GM18861 (cell line): ENCODE measurements around the gene TMOD2.

ENCODE experiments used
- ATAC-seq: cut with Tn5 transposase; IDR thresholded peaks from one replicate; pipeline ENCODE4 v1.9.1; 2021; ENCODE audit not compliant: unreplicated experiment

The TMOD2 gene

GRCh38 chr15:51735228-51736010, 16.0 kb upstream of the TMOD2 start:
- ATAC-seq = no peak

DNA sequence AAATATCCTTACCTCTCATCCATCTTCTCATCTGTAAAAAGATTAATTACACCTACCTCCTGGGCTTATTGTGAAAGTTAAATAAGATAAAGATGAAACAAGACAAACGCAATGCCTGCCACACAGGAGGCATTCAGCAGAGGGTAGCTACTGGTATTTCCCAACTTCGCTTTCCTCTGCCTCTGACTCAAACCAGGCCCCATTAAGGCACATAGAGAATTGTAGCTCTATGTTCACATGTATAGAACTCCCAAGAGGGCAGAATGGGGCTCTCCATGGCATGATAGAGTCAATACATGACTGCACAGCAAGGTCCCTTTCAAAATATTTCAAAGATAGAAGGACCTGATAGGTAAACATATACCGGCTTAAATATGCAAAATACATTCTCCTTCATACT, 15.3 kb upstream of the TMOD2 start:
- peak; percentile 26 for ATAC-seq

- ATAC-seq = peak; percentile 8
These were observed 14.5 kb upstream of the TMOD2 start for GRCh38 chr15:51736751-51737521.

GRCh38 chr15:51737522-51738305, 13.7 kb upstream of the TMOD2 start, which contains the start of gene LYSMD2:
Gene LYSMD2, minus strand, starts transcription at chr15:51737655. Its CDS starts 33 bp downstream, at chr15:51737622.
- ATAC-seq = peak; percentile 27

DNA sequence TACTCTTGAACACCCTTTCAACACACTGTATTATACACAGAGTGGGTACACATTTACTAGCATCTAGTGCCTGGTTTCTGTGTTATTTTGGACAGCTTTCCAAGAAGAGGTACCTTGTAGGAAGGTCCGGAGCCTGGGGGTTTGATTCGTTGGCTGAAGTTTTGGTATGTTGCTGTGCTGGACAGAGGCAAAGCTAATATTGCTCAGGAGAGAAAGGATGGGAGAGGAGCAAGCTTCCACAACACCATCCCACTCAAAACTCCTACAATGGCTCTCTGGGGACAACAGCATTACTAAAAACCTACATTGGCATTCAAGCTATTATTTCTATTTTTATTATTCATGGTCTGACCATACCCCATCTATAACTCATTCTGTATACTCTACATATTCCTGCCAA, 12.8 kb upstream of the TMOD2 start:
- no peak for ATAC-seq

GRCh38 chr15:51739061-51739712, 12.2 kb upstream of the TMOD2 start:
- no peak for ATAC-seq

GRCh38 chr15:51749307-51749706, 2.1 kb upstream of the TMOD2 start:
- no peak for ATAC-seq

- ATAC-seq = no peak
These were observed 1.2 kb upstream of the TMOD2 start for GRCh38 chr15:51750186-51750585.

GRCh38 chr15:51751697-51752683, 593 bp downstream of the TMOD2 start:
- peak; percentile 26 for ATAC-seq

- ATAC-seq = no peak
These were observed 1.5 kb downstream of the TMOD2 start for GRCh38 chr15:51752888-51753287.

DNA sequence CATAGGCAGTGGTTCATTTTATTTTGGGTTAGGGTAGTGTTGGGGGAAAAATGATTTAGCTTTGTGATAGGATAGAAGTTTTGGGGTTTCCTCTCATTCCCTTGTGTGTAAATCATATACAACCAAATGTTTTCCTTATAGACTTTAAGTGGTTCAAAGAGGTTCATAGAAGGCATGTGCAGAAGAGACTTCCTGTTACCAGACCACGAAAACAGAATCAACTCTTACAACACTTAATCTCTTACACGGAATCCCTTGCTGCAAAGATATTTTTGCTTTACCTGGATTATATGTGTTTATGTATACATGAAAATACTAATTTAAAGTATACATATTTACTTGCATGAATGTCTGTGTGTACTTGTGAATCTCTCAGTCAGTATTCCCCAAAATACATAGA, 2.9 kb downstream of the TMOD2 start:
- ATAC-seq = no peak

DNA sequence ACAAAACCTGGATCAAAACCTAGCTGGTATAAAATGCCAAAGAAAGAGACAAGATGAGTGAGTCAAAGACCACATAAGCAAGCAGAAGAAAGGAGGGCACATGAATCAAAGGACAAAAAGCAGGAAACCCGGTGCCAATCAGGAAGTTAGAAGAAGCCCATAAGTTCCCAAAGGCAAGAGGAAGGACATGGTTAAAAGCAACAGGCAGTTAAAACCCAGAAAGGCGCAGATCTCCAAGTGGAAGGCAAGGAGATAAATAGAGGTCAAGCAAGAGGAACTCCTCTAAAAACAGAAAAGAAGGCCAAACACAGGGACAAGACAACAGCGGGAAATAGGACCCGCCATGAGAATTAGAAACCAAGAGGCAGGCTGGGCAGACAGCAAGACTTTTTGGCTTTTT, 4.4 kb downstream of the TMOD2 start:
- no peak for ATAC-seq

GRCh38 chr15:51756482-51756881, 5.1 kb downstream of the TMOD2 start:
- ATAC-seq = no peak

DNA sequence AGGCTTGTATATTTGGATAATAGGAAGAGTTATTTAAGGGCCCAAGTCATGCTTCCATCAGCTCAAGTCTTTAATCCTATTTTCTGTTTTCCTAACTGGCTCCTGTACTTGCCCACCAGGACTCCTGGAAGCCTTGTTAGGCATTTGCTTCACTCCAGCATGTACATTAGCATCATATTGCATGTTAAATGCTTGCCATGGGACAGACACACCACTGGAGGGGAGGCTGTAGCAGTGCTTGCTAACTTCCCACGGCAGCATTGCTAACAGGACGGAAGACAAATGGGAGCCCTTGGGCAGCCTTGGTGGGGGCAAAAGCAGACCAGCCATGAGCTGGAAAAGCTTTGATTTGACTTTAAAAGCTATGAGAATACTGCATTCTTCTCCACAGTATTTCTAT, 6.1 kb downstream of the TMOD2 start:
- no peak for ATAC-seq

DNA sequence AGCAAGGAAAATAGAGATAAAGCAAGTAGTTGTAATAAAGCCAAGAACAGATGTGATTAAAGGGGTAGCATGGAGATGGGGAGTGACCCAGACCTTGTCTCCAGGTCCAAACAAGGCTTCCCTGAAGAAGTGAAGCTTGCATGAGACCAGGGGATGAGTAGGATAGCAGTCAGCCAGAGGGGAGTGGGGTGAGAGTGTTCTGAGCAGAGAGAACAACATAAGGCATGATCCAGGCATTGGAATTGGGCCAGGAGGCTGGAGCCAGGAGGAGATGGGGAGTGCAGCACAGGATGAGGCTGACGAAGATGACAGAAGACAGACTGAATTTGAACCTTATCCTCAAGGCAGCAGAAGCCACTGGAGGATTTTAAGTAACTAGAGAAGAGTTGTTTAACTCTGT, 7.2 kb downstream of the TMOD2 start:
- ATAC-seq = no peak

DNA sequence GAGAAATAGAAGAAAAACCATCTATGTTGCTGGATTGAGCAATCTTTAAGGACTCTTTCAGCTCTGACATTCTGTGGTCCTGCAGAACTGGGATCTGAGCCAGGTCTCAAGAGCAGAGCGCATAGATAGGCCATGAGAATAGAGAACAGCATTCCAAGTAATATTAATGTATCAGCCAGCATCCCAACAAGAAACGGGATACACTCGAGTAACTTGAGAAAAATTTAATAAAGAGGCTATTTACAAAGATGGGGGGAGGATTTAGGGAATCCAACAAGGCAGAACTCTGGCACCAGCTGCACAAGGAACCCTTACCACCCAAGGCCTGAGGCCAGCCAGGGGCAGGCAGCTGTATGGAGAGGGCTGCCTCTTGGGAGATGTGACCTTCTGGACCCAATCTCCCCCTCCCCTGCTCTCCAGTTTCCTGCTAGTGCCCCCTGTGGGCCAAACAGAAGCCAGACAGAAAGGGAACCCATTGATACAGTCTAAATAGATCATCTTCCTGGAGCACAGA, 8.2 kb downstream of the TMOD2 start:
- no peak for ATAC-seq

DNA sequence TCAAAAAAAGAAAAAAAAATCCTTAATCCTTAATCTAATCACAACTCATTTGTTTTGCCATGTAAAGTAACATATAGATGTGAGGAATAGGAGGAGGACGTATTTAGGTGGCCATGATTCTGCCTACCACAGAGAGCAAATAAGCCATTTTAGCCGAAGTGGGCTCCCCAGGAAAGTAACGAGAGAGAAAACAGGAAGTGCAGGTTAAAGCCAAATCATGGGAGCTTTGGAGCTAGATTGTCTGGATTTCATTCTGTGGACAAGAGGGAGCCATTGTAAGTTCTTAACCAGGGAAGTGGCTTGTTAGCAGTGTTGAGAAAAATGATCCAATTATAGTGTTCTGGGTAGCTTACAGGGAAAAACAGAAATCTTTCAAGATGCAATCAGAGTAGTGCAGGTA, 9.4 kb downstream of the TMOD2 start:
- no peak for ATAC-seq

GRCh38 chr15:51765751-51766150, 14.4 kb downstream of the TMOD2 start:
- ATAC-seq = no peak

GRCh38 chr15:51766341-51766740, 14.9 kb downstream of the TMOD2 start:
- no peak for ATAC-seq

GRCh38 chr15:51768018-51768417, 16.6 kb downstream of the TMOD2 start:
- ATAC-seq = no peak
